ENCODE data around the gene PRICKLE2. TPM values are rescaled to one million over a fixed set of nuclear protein-coding genes. Genes with fewer than 3 reads are reported as not detected.

PRICKLE2 gene
- total and polyA plus RNA-seq, 10 of the 15 experiments (the other 5 are each of a cell fraction or from before 2014, with no cell fraction given), result 0.11 to 2.6 (median 0.69) TPM

DNA sequence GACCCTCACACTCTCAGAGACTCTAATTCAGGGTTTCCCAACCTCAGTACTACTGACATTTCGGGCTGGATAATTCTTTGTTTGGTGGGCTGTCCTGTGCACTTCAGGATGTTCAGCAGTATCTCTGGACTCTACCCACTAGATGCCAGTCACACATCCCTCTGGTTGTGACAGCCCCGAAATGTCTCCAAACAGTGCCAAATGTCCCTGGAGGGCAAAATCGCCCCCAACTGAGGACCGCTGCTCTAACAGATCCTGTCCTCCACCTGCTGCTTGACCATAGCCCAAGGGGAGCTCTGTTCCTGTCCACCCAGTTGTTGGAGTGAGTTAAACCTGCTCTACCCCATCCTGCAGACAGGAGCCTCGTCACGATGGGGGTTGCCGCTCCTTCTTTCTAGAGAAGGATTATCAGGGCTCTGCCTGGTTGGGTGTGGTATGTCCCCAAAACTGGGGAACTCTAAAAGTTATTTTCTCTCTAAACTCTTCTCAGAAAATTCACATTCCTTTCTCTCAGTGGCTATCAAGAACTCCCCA lies 116.4 kb downstream of the PRICKLE2 start:
- no peak overlapping the region for H3K4me2 ChIP-seq (ENCODE audit: control insufficient read depth, insufficient read depth)
- H3K4me1 ChIP-seq (ENCODE audit: control insufficient read depth, insufficient read depth, low read length), result no peaks in the 10 kb centered on the region
- H3K27ac ChIP-seq (ENCODE audit: control insufficient read depth, insufficient read depth), result no peak overlapping the region
- WGBS (ENCODE audit: insufficient coverage, insufficient replicate concordance, low lambda C conversion rate, missing lambda C conversion rate), result 47% methylated on average over 7 of the region's 7 CpGs
- no peaks in the 10 kb centered on the region for H3K79me2 ChIP-seq (ENCODE audit: control insufficient read depth, insufficient read depth, low read length)
- ChIA-PET CTCF (interaction anchor here (0.7 to 1.1 kb wide), 2 partner anchors 11 to 63 kb away, joined by 3 read pairs; no protein-coding TSS in a partner anchor), SMC1A (ENCODE audit: uncharacterized antibody, unreplicated experiment) (interaction anchor here (1.3 kb wide), 1 partner anchor 8 kb away, joined by 4 read pairs; no protein-coding TSS in a partner anchor), RAD21 (ENCODE audit: unreplicated experiment) (no interaction called here), POLR2A (interaction anchor here (1.0 kb wide), 1 partner anchor 28 kb away, joined by 3 read pairs; no protein-coding TSS in a partner anchor)
- TF ChIP-seq POLR2AphosphoS2 (IDR thresholded peaks at IDR 0.05; ENCODE audit: low read depth, low read length), result no peak
- TF ChIP-seq FOXM1 (IDR thresholded peaks at IDR 0.05; ENCODE audit: low read depth, low read length), result no peak
- TF ChIP-seq, protein P1, sequence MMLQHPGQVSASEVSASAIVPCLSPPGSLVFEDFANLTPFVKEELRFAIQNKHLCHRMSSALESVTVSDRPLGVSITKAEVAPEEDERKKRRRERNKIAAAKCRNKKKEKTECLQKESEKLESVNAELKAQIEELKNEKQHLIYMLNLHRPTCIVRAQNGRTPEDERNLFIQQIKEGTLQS (IDR thresholded peaks at IDR 0.05; ENCODE audit: borderline replicate concordance, extremely low read depth, low read depth, low read length), result no peak
- H3K36me3 ChIP-seq (ENCODE audit: control insufficient read depth in 2 of 2, insufficient read depth in 2 of 2, low read length in 1 of 2), result no peaks in the 10 kb centered on the region
- DNase-seq (ENCODE audit: low read depth, low spot score) (no peak), ATAC-seq (no peak), FAIRE-seq (no peak)
- H3K9ac ChIP-seq (ENCODE audit: control insufficient read depth, insufficient read depth, low read length), result no peak overlapping the region
- no peaks in the 10 kb centered on the region for H3K27me3 ChIP-seq (replicated peaks in 1 of 2; ENCODE audit: control insufficient read depth in 2 of 2, insufficient read depth in 2 of 2, low read length in 1 of 2)
- in situ Hi-C loops (cut with MboI) (no loop called here), intact Hi-C loops (cut with micrococcal nuclease; ENCODE audit: unreplicated experiment) (no loop called here)
- BruUV-seq (replicated peaks), result no TSS peak
- no peaks in the 10 kb centered on the region for H3K9me3 ChIP-seq (replicated peaks; ENCODE audit: control insufficient read depth, insufficient read depth, low read length)
- H4K20me1 ChIP-seq (ENCODE audit: control insufficient read depth, insufficient read depth), result no peaks in the 10 kb centered on the region
- H2AFZ ChIP-seq (ENCODE audit: control insufficient read depth, low read depth, low read length), result no peak overlapping the region
- H3K4me3 ChIP-seq, result no peak overlapping the region

DNA sequence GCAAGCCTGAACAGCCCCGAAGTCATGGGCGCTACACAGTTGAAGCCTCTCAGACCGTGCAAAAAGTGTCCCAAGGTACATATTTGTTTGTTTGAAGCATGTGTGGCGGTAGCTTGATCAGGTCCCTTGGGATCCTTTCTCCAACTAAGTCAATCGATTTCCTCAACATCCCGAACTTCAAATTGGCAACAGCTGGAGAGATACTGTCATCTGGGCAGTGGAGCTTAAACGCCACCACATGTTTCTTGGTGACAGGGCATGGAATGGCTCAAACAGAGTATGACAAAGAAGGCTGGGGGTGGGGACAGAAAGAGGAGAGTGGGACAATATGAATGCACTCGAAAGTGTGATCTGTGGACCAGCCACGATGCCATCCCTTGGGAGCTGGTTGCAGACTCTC lies 117.0 kb downstream of the PRICKLE2 start:
- no TSS peak for BruUV-seq (replicated peaks)
- DNase-seq (ENCODE audit: low read depth, low spot score) (no peak), ATAC-seq (no peak), FAIRE-seq (no peak)
- no peak overlapping the region for H2AFZ ChIP-seq (ENCODE audit: control insufficient read depth, low read depth, low read length)
- no peaks in the 10 kb centered on the region for H4K20me1 ChIP-seq (ENCODE audit: control insufficient read depth, insufficient read depth)
- CTCF ChIA-PET, result interaction anchor here (0.7 to 2.0 kb wide), 3 partner anchors 12 to 77 kb away, joined by 3 to 5 read pairs (median 3); no protein-coding TSS in a partner anchor
- intact Hi-C loops (cut with micrococcal nuclease; ENCODE audit: unreplicated experiment) (no loop called here), in situ Hi-C loops (cut with MboI) (no loop called here)
- SMC1A ChIA-PET (ENCODE audit: uncharacterized antibody, unreplicated experiment), result no interaction called here
- H3K4me2 ChIP-seq (ENCODE audit: control insufficient read depth, insufficient read depth), result no peak overlapping the region
- RAD21 ChIA-PET (ENCODE audit: unreplicated experiment), result no interaction called here
- no peaks in the 10 kb centered on the region for H3K27me3 ChIP-seq (replicated peaks in 1 of 2; ENCODE audit: control insufficient read depth in 2 of 2, insufficient read depth in 2 of 2, low read length in 1 of 2)
- H3K27ac ChIP-seq (ENCODE audit: control insufficient read depth, insufficient read depth), result no peak overlapping the region
- H3K9ac ChIP-seq (ENCODE audit: control insufficient read depth, insufficient read depth, low read length), result no peak overlapping the region
- no peaks in the 10 kb centered on the region for H3K4me1 ChIP-seq (ENCODE audit: control insufficient read depth, insufficient read depth, low read length)
- 33% methylated on average over 9 of the region's 9 CpGs for WGBS (ENCODE audit: insufficient coverage, insufficient replicate concordance, low lambda C conversion rate, missing lambda C conversion rate)
- no peak for TF ChIP-seq CHD4 (IDR thresholded peaks at IDR 0.05)
- TF ChIP-seq ZSCAN29 (IDR thresholded peaks at IDR 0.05), result no peak
- POLR2A ChIA-PET, result no interaction called here
- no peaks in the 10 kb centered on the region for H3K79me2 ChIP-seq (ENCODE audit: control insufficient read depth, insufficient read depth, low read length)
- H3K36me3 ChIP-seq (ENCODE audit: control insufficient read depth in 2 of 2, insufficient read depth in 2 of 2, low read length in 1 of 2), result no peaks in the 10 kb centered on the region
- H3K9me3 ChIP-seq (replicated peaks; ENCODE audit: control insufficient read depth, insufficient read depth, low read length), result no peaks in the 10 kb centered on the region
- H3K4me3 ChIP-seq, result no peak overlapping the region

Data from GM12878 (cell line).